GM19467 (cell line): ENCODE measurements around the gene KLHL42.

Source experiments
- ATAC-seq: cut with Tn5 transposase; IDR thresholded peaks from one replicate; pipeline ENCODE4 v1.9.1; 2021; ENCODE audit warnings: mild to moderate bottlenecking, moderate library complexity; ENCODE audit not compliant: unreplicated experiment

KLHL42 gene

DNA sequence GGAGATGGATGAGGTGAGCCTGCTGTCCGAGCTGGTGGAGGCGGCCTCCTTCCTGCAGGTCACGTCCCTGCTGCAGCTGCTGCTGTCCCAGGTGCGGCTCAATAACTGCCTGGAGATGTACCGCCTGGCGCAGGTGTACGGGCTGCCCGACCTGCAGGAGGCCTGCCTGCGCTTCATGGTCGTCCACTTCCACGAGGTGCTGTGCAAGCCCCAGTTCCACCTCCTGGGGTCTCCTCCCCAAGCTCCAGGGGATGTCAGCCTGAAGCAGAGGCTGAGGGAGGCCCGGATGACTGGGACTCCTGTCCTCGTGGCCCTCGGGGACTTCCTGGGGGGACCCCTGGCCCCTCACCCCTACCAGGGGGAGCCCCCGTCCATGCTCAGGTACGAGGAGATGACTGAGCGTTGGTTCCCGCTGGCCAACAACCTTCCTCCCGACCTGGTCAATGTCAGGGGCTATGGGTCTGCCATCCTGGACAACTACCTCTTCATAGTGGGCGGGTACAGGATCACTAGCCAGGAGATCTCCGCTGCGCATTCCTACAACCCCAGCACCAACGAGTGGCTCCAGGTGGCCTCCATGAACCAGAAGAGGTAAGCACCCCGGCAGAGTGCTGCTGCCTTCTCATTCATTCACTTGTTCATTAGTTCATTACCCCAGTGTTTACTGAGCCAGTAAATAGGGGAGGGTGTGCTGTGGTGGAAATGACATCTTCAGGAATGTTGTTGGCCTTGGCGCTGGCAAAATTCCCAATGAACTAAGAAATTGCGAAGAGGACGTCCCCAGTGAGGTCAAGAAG, 777 bp downstream of the KLHL42 start:
- peak; percentile 29 for ATAC-seq

- ATAC-seq, result no peak
Observed at GRCh38 chr12:27781680-27782079, 1.6 kb downstream of the KLHL42 start.

- ATAC-seq, result no peak
Observed at GRCh38 chr12:27782481-27782880, 2.4 kb downstream of the KLHL42 start.

GRCh38 chr12:27785882-27786570, 6.0 kb downstream of the KLHL42 start:
- ATAC-seq, result no peak

- ATAC-seq, result no peak
Observed at GRCh38 chr12:27787559-27787958, 7.5 kb downstream of the KLHL42 start.

DNA sequence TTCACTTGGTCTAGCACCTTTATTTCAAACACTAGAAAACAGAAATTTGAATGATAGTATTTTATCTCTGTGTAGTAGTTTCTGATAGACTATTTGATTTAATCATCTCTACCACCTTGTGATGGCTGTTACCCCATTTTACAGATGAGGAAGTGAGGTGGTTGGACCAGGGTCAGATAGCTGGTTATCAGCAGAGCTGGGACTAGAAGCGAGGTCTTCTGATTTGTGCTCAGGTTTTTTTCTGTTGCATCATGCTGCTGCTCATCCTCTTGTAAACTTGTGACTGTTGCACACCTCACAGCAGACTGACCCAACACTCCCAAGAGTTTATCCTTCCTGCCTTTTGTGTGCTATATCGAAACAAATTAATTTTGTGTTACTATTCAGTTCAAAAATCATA, 10.1 kb downstream of the KLHL42 start:
- ATAC-seq, result no peak

DNA sequence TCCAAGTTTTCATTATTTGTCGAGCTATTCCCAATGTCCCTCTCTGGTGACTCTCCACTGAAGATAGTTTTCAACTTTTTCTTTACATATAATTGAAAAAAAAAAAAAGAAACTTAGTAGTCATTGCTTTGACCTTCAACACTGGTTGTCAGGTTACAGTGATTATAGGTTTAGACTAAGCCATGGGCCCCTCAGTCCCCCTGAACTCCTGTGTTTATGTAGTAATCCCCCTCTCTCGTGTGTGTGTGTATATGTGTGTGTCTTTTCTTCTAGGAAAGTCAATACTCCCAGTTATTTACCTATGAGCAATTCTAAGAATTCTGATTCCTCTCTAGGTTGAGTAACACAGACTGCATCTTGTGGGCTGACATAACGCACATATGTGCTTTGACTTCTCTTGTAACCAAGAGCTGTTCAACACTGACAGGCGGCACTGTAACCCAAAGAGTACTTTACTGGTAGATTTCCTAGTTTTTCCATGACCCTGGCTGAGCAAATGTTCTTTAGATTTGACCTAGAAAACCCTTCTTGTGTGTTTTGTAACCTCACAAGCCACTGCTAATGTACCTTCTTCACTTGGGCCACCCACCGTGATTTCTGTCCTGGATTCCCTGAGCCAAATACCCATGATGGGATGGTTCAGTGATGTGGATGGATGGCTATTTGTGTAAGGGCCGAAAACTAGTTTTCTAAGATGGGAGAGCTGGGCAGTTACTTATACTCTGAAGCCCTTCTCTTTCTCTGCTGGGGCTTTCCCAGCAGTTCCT, 15.0 kb downstream of the KLHL42 start:
- ATAC-seq, result no peak

DNA sequence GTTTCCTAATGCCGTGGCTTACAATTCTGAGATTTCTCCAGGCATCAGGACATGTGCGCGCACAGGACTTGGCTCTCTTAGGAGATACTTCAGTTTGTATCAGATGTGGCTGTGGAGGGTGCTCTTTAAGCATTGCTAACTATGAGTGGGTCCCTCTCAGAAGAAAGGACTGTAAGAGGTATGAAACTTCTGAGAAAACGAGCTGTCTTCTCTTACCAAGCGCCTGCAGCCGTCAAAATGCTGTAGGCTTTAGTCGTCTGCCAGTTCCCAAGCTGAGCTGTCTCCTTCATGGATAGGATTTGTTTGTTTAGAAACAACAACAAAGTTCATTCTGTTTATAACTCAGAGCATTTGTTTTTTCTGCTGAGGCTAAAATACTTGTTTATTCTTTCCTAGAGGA, 16.1 kb downstream of the KLHL42 start:
- no peak for ATAC-seq

DNA sequence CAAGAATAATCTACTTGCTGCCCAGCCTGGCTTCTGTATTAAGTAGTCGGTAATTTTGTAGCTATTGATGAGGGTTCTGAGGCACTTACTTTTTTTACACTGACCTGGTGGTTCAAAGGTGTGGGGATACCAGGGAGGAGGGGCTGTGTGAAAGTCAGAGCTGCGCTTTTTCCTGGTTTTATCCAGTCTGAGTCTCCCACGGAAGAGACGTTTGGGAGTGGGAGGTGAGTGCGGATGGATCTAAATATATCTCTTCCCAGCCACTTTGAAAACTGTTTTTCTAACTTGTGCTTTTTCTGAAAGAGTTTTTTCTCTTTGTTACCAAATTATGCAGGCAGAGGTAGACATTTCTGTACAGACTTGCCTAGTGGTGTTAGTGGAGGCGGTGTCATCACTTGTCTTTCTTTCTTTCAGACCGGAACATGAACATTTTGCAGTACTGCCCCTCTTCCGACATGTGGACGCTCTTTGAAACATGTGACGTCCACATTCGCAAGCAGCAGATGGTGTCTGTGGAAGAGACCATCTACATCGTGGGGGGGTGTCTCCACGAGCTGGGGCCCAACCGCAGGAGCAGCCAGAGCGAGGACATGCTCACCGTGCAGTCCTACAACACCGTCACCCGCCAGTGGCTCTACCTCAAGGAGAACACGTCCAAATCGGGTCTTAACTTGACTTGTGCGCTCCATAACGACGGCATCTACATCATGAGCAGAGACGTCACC, 17.4 kb downstream of the KLHL42 start:
- ATAC-seq, result no peak

GRCh38 chr12:27800819-27801218, 20.8 kb downstream of the KLHL42 start:
- no peak for ATAC-seq

- no peak for ATAC-seq
Observed at GRCh38 chr12:27801630-27802029, 21.6 kb downstream of the KLHL42 start.

GRCh38 chr12:27802511-27802910, 22.5 kb downstream of the KLHL42 start:
- ATAC-seq, result no peak

DNA sequence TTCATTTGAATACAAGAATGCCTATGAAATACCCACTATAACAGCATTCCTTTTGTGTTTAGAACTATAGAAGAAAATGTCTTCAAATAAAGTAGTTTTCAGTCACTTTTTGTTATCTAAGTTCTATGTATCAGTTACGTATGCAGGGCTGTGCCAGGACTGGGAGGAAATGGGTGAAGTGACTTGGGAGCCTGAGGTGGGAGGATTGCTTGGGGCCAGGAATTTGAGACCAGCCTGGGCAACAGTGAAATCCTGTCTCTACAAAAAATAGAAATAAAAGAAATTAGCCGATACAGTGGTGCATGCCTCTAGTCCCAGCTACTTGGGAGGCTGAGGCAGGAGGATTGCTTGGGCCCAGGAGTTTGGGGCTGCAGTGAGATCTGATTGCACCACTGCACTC, 22.9 kb downstream of the KLHL42 start:
- no peak for ATAC-seq

- ATAC-seq, result no peak
Observed at GRCh38 chr12:27805238-27805637, 25.2 kb downstream of the KLHL42 start.

DNA sequence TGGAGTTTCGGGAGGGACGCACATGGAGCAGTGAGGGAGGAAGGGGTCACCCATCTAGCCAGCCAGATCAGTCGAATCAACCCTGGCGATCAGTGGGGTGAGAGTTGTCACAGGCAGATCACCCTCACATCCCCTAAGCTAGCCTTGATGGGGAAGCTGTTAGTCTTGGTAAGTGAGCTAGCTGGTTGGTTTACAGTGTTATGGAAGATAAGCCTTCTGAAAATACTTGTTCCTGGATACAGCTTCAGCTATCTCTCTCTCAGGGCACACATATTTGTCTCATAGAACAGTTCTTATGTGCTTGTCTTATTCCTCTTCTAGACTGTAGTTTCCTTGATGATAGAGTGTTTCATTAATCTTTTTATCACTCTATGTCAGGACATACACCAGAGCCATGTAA, 26.2 kb downstream of the KLHL42 start:
- ATAC-seq, result no peak

GRCh38 chr12:27807063-27807703, 27.1 kb downstream of the KLHL42 start:
- ATAC-seq, result no peak

GRCh38 chr12:27808841-27809240, 28.8 kb downstream of the KLHL42 start:
- ATAC-seq, result no peak

- no peak for ATAC-seq
Observed at GRCh38 chr12:27810756-27811155, 30.7 kb downstream of the KLHL42 start.

- no peak for ATAC-seq
Observed at GRCh38 chr12:27812502-27812901, 32.5 kb downstream of the KLHL42 start.

DNA sequence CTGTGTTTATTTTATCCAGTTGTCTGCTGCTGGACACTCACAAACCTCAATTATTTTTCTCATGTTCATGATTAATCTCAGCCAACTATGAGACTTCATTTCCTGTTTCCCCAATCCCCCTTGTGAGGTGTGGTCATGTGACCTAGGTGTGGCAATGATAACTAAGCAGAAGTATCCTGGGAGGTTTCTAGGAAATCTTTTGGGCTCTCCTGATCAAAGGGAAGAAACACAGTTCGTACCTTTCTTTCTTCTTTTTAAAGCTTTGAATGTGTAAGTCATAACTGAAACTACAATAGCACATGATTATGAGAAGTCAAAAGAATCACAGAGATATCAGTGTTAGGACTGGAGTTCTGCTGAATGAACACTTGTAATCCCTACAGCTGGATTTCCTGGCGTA, 34.4 kb downstream of the KLHL42 start:
- ATAC-seq, result no peak
